Endothelial cell of umbilical vein (primary cell): ENCODE data around the gene QARS1. TPM values are rescaled to one million over a fixed set of nuclear protein-coding genes. Genes with fewer than 3 reads are reported as not detected.

Experiments used
- BruUV-seq: library from RNA; stranded (reverse); fragments of 400-500 nt; replicated peaks from 2 replicates; lab custom pipeline; 2021; lab: Mats Ljungman, UMichigan
- CTCF ChIA-PET: fragments of 300-600, 350-600 bp; sonication (Branson Sonifier 250); formaldehyde crosslinking; loops from one replicate; lab custom pipeline; 2021; ENCODE audit warnings: antibody characterized with exemption, inconsistent platforms; lab: Charles Lee
- POLR2A ChIA-PET: fragments of 300-600, 350-600 bp; sonication (Branson Sonifier 250); formaldehyde crosslinking; loops from one replicate; lab custom pipeline; 2021; ENCODE audit warnings: antibody characterized with exemption, inconsistent platforms; lab: Charles Lee
- DNase-seq: peaks from one replicate; pipeline ENCODE4 v3.0.0-alpha.2; 2011; ENCODE audit warnings: low read depth, low spot score
- FAIRE-seq: peaks from 2 replicates; lab custom pipeline; 2011; peaks lifted over from hg19 to GRCh38; lab: Jason Lieb, UNC
- H2AFZ ChIP-seq: 2 replicates; pipeline ENCODE4 v1.6.0; 2012; ENCODE audit warnings: low read depth, low read length, control low read depth, inconsistent platforms
- H3K27ac ChIP-seq: 2 replicates; pipeline ENCODE4 v1.5.1; 2011; ENCODE audit warnings: low read depth, mild to moderate bottlenecking, control low read depth, low read length, moderate library complexity; ENCODE audit not compliant: insufficient read depth
- H3K27me3 ChIP-seq, 2 experiments: 2 replicates each; pipeline versions ENCODE4 v1.6.0 to v1.6.1; 2011; ENCODE audit warnings: low read length in 2 of 2, mixed read lengths in 1 of 2; ENCODE audit not compliant: control insufficient read depth in 2 of 2, insufficient read depth in 2 of 2
- H3K36me3 ChIP-seq, 2 experiments: 2 replicates in 1 of 2; 3 replicates in 1 of 2; pipeline ENCODE4 v1.5.1; 2011; ENCODE audit warnings: low read length in 2 of 2, mild to moderate bottlenecking in 1 of 2, moderate library complexity in 1 of 2; ENCODE audit not compliant: control insufficient read depth in 2 of 2, insufficient read depth in 2 of 2; ENCODE audit errors: extremely low read depth in 1 of 2
- H3K4me1 ChIP-seq: 3 replicates; pipeline ENCODE4 v1.5.1; 2011; ENCODE audit warnings: mild to moderate bottlenecking, low read length; ENCODE audit not compliant: control insufficient read depth, insufficient read depth; ENCODE audit errors: extremely low read depth
- H3K4me2 ChIP-seq: 2 replicates; pipeline ENCODE4 v1.6.1; 2011; ENCODE audit warnings: low read length, control low read depth, mixed read lengths; ENCODE audit not compliant: insufficient read depth
- H3K4me3 ChIP-seq, 3 experiments: fragments of 200-600 bp in 1 of 3; sonication (generic), shearing (Covaris generic) in 1 of 3; replicated peaks in 1 of 3; 2 replicates each; pipeline ENCODE4 v1.5.1; 2011 to 2016; ENCODE audit warnings: control low read depth in 3 of 3, low read length in 3 of 3, mild to moderate bottlenecking in 2 of 3, inconsistent platforms in 1 of 3, low read depth in 1 of 3, moderate library complexity in 1 of 3; ENCODE audit not compliant: insufficient read depth in 1 of 3
- H3K79me2 ChIP-seq: 2 replicates; pipeline ENCODE4 v1.6.0; 2012; ENCODE audit warnings: low read length, inconsistent platforms; ENCODE audit not compliant: control insufficient read depth, insufficient read depth
- H3K9ac ChIP-seq: replicated peaks from 2 replicates; pipeline ENCODE3; 2011; ENCODE audit warnings: low read length, control low read depth; ENCODE audit not compliant: insufficient read depth; ENCODE audit errors: extremely low read depth
- H3K9me1 ChIP-seq: replicated peaks from 3 replicates; pipeline ENCODE4 v1.6.0; 2011; ENCODE audit warnings: mild to moderate bottlenecking, low read length; ENCODE audit not compliant: control insufficient read depth, insufficient read depth; ENCODE audit errors: extremely low read depth
- H3K9me3 ChIP-seq: replicated peaks from 2 replicates; pipeline ENCODE4 v1.5.1; 2012; ENCODE audit warnings: low read length, inconsistent platforms; ENCODE audit not compliant: control insufficient read depth, insufficient read depth
- H4K20me1 ChIP-seq: replicated peaks from 2 replicates; pipeline ENCODE3; 2011; ENCODE audit warnings: mild to moderate bottlenecking, low read length; ENCODE audit not compliant: control insufficient read depth, insufficient read depth; ENCODE audit errors: extremely low read depth
- EZH2 ChIP-seq: IDR thresholded peaks from 2 replicates; pipeline ENCODE4 v1.6.1; 2012; ENCODE audit warnings: borderline replicate concordance, low read depth, mild to moderate bottlenecking, moderate library complexity, low read length, inconsistent platforms; ENCODE audit not compliant: severe bottlenecking
- FOS ChIP-seq: IDR thresholded peaks from 2 replicates; pipeline ENCODE4 v1.6.1; 2011; ENCODE audit warnings: mild to moderate bottlenecking, low read length, moderate library complexity, borderline replicate concordance; ENCODE audit not compliant: insufficient read depth
- GATA2 ChIP-seq: IDR thresholded peaks from 2 replicates; pipeline ENCODE4 v1.7.0; 2011; ENCODE audit warnings: low read depth, mild to moderate bottlenecking, moderate library complexity, mixed read lengths, low read length; ENCODE audit not compliant: insufficient read length, insufficient read depth
- JUN ChIP-seq: IDR thresholded peaks from 2 replicates; pipeline ENCODE4 v1.6.1; 2011; ENCODE audit warnings: borderline replicate concordance, low read depth; ENCODE audit not compliant: insufficient read length, insufficient read depth
- MYC ChIP-seq: IDR thresholded peaks from one replicate; pipeline ENCODE4 v1.6.1; 2011; ENCODE audit warnings: mild to moderate bottlenecking, low read depth, low read length
- POLR2A ChIP-seq: IDR thresholded peaks from 2 replicates; pipeline ENCODE4 v1.6.1; 2012; ENCODE audit warnings: low read depth, mild to moderate bottlenecking, control low read depth, low read length
- POLR2AphosphoS5 ChIP-seq: IDR thresholded peaks from 2 replicates; pipeline ENCODE4 v1.6.1; 2012; ENCODE audit warnings: low read depth, mild to moderate bottlenecking, control low read depth, low read length, moderate library complexity; ENCODE audit not compliant: insufficient read depth
- dilution Hi-C: fragments of 300-500 bp; cut with MboI; formaldehyde crosslinking; loops from one replicate; pipeline ENCODE4 v1.15.0; 2019; ENCODE audit warnings: low sequenced_read_pairs; ENCODE audit not compliant: extremely low pct_ligation_motif_present
- intact Hi-C: fragments of 100-400 bp; cut with micrococcal nuclease; formaldehyde crosslinking; loops from one replicate; pipeline ENCODE4 v1.10.0; 2022
- polyA plus RNA-seq, 4 experiments: library from polyadenylated mRNA; depleted of rRNA in 3 of 4; stranded (reverse) in 3 of 4; unstranded in 1 of 4; fragments of >200 nt; gene quantifications; 2 replicates each; pipeline versions ENCODE4 v1.2.1 to v1.2.3, GENCODE V29; 2011 to 2012; ENCODE audit warnings: missing spikeins in 1 of 4
- total RNA-seq: library from RNA; stranded (reverse); gene quantifications from 2 replicates; pipeline ENCODE4 v1.2.3, GENCODE V29; 2021
- TF ChIP-seq, protein P1 (sequence below): IDR thresholded peaks from 2 replicates; pipeline ENCODE4 v1.6.1; 2011; ENCODE audit not compliant: insufficient read depth, insufficient read length
- TF ChIP-seq, protein P2 (sequence below), 2 donors: IDR thresholded peaks; 1 replicate in 1 of 2; 2 replicates in 1 of 2; pipeline ENCODE4 v1.5.1; 2011; ENCODE audit warnings: low read length in 2 of 2, mild to moderate bottlenecking in 2 of 2, moderate library complexity in 2 of 2, control low read depth in 1 of 2, inconsistent platforms in 1 of 2, low read depth in 1 of 2; ENCODE audit not compliant: insufficient read depth in 1 of 2; ENCODE audit errors: extremely low read depth in 1 of 2

The QARS1 gene
- total and polyA plus RNA-seq, 2 donors (not counting 3 experiments of a cell fraction or from before 2014, with no cell fraction given): 285 to 477 TPM

DNA sequence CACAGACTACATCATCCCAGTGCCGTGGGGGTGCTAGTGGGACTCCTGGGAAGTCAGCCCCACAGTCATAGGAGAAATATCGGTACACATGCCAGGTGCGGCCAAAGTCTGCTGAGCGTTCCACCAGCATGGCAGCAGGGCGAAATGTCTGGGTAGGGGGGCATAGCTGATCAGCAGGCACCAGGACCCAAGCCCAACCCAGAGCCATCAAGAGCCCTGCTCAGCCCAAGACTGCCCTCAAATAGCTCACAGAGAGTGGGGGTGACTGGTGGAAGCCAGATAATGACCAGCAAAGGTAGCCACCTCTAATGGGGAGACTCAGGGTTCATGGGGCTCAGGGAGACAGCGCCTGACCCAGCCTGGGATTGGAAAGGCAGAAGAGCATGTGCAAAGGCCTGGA is 27.0 kb upstream of the QARS1 start:
- Histone ChIP-seq H3K27ac (no peak overlapping the region), H3K79me2 (peaks cover 25% of the 10 kb centered on the region), H3K36me3 (peaks cover 0 to 36% of the 10 kb centered on the region in 2 experiments), H4K20me1 (no peaks in the 10 kb centered on the region), H3K27me3 (no peaks in the 10 kb centered on the region), H3K9me3 (no peaks in the 10 kb centered on the region), H3K4me2 (peak overlapping the region; percentile 72), H3K4me1 (peaks cover 14% of the 10 kb centered on the region), H3K9ac (no peak overlapping the region), H3K9me1 (no peaks in the 10 kb centered on the region), H3K4me3 (peak overlapping the region in 2 of 3 experiments; percentile 83 to 89), H2AFZ (no peak overlapping the region)
- POLR2A ChIA-PET: no interaction called here
- DNase-seq: no peak
- CTCF ChIA-PET: interaction anchor here (2.7 to 3.2 kb wide), 2 partner anchors 37 to 39 kb away, joined by 16 to 18 read pairs; partner anchors contain the start of genes KLHDC8B and QRICH1
- intact Hi-C loops: no loop called here
- no TSS peak for BruUV-seq
- FAIRE-seq: no peak
- no peak for TF ChIP-seq JUN
- TF ChIP-seq MYC: no peak
- no peak for TF ChIP-seq POLR2AphosphoS5
- TF ChIP-seq FOS: no peak
- TF ChIP-seq POLR2A: no peak
- no peak for TF ChIP-seq GATA2
- TF ChIP-seq, protein P1, sequence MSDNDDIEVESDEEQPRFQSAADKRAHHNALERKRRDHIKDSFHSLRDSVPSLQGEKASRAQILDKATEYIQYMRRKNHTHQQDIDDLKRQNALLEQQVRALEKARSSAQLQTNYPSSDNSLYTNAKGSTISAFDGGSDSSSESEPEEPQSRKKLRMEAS: no peak
- TF ChIP-seq EZH2: no peak
- dilution Hi-C loops: no loop called here

DNA sequence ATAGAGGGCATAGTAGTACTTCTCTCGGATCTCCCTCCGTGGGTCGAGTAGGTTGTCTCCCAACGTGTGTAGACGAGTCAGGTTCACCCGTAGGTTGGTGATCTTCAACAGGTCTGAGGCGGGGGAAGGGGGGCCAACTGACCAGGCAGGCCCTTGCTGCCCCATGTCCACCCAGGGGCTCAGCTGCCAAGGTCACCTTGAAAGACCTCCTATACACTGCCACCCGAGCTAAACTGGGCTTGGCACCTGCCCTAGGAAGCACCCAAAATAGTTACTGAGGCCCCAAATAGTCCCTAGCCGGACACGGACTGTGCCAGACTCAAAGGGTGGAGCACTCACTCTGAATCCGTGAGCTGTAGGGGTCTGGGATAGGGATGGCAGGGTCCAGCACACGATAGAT is 26.5 kb upstream of the QARS1 start:
- CTCF ChIA-PET: interaction anchor here (1.5 kb wide), 1 partner anchor 318 kb away, joined by 3 read pairs; no protein-coding TSS in a partner anchor
- Histone ChIP-seq H3K9me3 (no peaks in the 10 kb centered on the region), H3K27me3 (no peaks in the 10 kb centered on the region), H3K79me2 (peaks cover 25% of the 10 kb centered on the region), H3K4me3 (no peak overlapping the region), H3K9me1 (no peaks in the 10 kb centered on the region), H3K27ac (no peak overlapping the region), H2AFZ (no peak overlapping the region), H3K9ac (no peak overlapping the region), H3K36me3 (peaks cover 0 to 41% of the 10 kb centered on the region in 2 experiments), H4K20me1 (no peaks in the 10 kb centered on the region), H3K4me1 (peaks cover 14% of the 10 kb centered on the region), H3K4me2 (no peak overlapping the region)
- BruUV-seq: no TSS peak
- FAIRE-seq: no peak
- DNase-seq: no peak
- POLR2A ChIA-PET: interaction anchor here (0.5 kb wide), 1 partner anchor 25 kb away, joined by 7 read pairs; no protein-coding TSS in a partner anchor
- intact Hi-C loops (no loop called here), dilution Hi-C loops (no loop called here)
- no peak for TF ChIP-seq POLR2A
- TF ChIP-seq JUN: no peak
- no peak for TF ChIP-seq FOS
- no peak for TF ChIP-seq GATA2
- TF ChIP-seq POLR2AphosphoS5: no peak
- TF ChIP-seq, protein P1: no peak
- TF ChIP-seq, protein P2, sequence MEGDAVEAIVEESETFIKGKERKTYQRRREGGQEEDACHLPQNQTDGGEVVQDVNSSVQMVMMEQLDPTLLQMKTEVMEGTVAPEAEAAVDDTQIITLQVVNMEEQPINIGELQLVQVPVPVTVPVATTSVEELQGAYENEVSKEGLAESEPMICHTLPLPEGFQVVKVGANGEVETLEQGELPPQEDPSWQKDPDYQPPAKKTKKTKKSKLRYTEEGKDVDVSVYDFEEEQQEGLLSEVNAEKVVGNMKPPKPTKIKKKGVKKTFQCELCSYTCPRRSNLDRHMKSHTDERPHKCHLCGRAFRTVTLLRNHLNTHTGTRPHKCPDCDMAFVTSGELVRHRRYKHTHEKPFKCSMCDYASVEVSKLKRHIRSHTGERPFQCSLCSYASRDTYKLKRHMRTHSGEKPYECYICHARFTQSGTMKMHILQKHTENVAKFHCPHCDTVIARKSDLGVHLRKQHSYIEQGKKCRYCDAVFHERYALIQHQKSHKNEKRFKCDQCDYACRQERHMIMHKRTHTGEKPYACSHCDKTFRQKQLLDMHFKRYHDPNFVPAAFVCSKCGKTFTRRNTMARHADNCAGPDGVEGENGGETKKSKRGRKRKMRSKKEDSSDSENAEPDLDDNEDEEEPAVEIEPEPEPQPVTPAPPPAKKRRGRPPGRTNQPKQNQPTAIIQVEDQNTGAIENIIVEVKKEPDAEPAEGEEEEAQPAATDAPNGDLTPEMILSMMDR (IDR thresholded peaks at IDR 0.05; ENCODE audit: extremely low read depth in 1 of 2, insufficient read depth in 1 of 2, low read depth in 1 of 2, low read length in 2 of 2): no peak
- no peak for TF ChIP-seq EZH2
- TF ChIP-seq MYC: no peak
